NAMALWA (cell line): ENCODE measurements around the gene DALRD3.
"Not testable (repeated sequence)": the region's sequence is repeated elsewhere in the genome, so short reads cannot be mapped to it uniquely, and the experiment has no call there.

Source experiments
- DNase-seq: peaks from one replicate; pipeline ENCODE4 v3.0.0-alpha.2; 2015; ENCODE audit warnings: low spot score

Gene DALRD3

DNA sequence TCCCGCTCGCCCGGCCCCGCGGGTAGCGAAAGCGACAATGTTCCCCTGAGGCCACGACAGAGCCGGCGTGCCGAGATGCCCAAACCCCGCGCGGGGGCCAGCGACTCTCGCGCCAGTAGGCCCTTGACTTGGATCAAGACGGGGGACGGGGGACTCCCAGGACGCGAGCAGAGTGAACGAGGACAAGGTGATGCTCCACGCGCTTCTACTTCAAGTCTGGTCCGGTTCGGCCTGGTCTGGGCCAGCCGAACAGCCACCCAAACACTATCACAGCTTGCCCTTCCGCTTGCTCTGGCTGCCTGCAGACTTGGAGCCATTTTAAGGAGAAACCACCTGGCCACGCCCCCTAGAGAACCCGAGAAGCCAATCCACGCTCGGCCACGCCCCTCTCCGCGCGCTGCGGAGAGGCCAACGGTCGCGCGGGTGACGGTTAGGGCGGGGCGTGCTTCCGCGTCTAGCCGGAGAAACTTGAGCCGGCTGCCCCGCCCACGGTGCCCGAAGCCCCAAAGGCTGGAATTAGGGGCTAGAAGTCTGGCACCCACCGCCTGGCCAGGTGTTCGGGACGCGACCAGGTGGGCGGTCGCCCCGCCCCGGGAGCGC, 2.9 kb upstream of the DALRD3 start:
- DNase-seq = peak; percentile 95

DNA sequence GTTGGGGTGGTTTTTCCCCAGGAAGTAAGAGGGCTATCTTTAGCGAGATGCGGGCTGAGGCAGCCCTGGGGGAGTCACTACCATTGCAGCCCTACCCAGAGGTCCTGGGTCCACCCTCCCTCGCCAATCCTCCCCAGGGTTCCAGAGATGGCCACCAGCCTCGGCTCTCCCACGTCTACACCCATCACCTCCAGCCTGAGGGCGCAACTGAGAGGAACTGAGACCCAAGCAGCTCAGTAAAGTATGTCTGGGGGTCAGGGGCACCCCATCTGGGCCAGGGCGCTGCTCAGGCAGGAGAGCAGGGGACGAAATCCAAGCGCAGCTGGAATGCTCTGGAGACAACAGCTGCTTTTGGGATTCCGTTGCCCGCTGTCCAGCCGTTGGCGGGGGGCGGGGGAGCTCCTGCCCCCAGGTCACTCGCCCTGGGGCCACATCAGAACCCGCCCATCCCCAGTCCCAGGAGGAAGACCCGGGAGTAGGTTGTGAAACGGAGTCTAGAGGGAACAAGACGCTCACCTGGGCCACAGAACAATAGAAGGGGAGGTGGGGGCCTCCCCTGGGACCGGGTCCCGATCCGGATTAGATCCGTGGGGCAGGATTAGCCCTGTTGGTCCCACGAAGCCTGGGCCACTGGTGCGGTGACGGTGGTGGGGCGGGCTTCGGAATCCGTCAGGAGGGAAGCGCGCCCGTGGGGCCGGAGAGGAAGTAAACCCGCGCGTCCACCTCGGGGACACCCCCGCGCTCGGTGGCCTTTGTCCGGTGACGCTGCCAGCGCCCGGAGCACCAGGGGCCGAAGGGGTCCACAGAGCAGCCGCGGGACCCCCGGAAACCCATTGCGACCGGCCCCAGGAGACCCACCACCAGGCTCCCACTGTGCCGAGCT, 2.2 kb upstream of the DALRD3 start:
- DNase-seq = peak; percentile 47

DNA sequence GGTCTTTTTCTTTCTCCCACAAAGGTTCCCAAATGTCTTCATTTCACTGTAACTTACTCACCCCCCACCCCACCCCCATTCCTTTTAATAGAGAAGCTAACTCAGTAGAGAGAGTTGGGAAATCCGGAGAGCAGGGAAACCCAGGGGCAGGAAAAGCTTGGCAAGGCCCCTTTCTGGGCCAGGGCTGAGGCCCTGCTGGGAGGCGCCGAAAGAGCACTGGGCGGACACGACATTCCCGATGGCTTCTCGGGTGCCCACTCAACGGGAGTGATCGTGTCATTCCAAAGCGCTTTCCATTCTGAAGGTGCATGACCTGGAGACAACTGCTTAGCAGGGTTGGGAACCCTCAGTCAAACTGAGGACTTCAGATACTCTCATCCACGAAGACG, 1.6 kb upstream of the DALRD3 start:
- DNase-seq = no peak

DNA sequence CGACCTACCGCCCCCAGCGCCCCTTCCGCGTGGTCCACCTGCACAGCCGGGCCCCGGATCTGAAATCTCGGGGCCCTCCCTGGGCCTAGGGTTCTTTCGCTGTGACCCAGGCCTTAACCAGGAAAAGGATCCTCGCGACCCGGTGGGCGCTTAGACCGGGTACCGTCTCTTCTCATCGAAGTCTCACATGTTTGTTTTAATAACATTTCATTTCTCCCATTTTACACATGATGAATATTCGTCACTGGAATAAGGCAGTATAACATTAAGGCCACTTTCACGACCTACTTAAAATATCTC, 277 bp upstream of the DALRD3 start:
- DNase-seq = no peak

DNA sequence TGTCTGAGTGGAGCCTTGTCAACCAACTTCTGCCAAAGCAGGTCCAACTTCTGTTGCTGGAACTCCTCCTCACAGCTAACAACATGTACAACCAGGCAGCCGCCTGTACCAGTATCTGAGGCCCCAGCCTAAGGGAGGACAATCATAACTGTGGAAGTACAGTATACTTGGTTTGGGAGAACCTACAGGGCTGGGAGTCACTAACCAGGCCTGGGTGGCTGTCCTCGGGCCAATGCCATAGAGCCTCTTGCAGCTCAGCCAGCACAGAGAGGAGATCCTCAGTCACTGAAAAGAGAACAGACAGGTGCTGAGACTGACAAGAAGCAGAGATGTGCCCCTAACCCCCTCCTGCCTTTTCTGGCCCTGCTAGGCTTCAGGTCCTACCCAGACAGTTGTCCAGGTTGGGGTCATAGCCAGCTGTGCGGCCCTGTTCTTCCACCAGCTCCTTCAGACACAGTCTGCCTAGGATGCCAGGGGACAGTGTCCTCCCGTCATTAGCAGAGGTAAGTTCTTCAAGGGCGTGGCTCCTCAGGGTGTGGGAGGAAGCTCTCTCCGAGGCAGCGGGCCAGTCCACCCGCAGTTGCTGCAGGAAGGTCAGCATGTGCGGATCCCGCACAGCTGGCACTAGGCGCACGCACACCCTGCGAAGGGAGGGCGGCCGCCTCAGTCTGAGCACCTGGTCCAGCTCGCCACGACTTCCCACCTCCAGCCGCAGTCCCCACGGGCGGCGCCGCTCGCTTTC, 980 bp downstream of the DALRD3 start:
- no peak for DNase-seq

DNA sequence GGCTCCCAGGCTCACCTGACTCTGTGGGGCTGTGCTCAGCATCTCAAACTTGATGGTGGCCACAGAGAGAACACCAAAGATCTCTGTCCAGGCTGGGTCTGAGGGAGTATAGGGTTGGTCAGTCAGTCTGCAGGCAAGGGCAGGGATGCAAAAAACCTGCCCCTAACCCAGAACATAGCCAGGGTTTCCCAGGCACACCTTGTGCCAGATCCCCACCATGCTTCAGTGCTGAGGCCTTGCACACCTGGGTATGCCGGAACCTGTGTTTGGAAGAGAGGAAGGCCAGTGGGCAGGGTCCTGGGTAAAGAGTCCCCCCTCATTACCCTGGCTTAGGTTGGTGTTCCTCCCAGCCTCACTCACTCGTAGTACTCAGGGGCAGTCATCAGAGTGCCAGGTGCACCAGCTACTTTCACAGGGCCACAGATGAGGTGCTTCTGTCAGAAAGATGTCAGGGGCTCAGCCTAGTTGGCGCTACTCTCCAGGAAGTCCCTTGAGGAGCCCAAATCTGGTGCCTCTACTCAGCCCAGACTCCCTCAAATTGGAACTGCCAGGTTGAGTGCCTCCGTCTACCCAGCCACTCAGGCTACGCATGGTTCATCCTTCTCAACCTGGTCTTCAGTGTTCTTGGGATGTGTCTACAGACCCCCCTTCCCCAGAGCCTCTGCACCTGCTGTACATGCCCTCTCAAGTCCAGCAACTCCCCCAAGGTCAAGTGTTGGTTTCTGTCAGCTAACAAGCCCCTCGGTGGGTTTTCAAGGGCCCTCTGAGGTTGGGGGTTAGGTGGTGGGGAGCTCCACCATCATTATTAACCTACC, 1.8 kb downstream of the DALRD3 start:
- no peak for DNase-seq

DNA sequence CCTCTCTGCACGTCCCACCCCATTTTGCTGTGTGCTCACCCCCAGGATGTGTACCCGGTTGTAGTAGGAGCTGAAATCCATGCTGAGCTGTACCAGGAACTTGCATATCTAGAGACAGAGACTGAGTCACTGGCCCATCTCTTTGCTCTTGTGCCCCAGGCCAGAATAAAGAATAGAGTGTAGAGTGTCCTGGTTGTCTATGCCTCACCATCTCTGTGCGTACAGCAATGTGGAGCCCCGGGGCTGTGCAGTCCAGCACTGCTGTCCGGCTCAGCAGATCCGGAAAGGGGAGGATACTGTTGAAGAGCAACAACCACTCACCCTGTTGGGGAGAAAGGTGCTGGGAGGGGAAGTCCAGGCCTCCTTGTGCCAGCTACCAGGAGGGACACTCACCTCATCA, 2.6 kb downstream of the DALRD3 start:
- no peak for DNase-seq

DNA sequence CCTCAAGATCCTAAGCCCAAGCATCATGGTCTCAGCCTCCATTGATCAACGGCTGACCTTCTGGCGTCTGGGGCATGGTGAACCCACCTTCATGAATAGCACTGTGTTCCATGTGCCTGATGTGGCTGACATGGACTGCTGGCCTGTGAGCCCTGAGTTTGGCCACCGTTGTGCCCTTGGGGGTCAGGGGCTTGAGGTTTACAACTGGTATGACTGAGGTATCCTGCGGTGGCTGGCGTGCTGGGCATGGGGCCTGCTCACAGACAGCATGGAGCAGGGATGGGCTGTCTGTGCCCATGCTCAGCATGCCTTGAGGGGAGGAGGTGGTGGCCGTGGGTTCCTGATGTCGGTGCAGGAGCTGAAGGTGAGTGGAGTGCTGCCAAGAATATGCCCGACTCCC, 3.3 kb downstream of the DALRD3 start:
- DNase-seq = no peak

DNA sequence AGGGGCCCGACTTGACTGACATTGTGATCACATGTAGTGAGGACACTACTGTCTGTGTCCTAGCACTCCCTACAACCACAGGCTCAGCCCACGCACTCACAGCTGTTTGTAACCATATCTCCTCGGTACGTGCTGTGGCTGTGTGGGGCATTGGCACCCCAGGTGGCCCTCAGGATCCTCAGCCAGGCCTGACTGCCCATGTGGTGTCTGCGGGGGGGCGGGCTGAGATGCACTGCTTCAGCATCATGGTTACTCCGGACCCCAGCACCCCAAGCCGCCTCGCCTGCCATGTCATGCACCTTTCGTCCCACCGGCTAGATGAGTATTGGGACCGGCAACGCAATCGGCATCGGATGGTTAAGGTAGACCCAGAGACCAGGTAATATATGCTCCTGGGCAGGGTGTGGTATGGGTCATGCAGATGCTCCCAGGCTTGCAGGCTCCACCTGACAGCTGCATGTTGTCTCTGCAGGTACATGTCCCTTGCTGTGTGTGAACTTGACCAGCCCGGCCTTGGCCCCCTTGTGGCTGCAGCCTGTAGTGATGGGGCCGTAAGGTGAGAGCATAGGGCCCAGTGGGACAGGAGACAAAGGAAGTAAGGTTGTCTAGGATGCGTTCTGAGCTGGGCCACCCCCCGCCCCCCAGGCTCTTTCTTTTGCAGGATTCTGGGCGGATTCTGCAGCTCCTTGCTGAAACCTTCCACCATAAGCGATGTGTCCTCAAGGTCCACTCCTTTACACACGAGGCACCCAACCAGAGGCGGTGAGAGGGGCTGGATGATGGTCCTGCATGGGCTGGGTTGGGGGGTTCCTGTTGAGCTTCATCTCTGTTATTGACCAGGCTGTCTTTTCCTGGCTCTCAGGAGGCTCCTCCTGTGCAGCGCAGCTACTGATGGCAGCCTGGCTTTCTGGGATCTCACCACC, 4.4 kb downstream of the DALRD3 start:
- peak; percentile 62 for DNase-seq

DNA sequence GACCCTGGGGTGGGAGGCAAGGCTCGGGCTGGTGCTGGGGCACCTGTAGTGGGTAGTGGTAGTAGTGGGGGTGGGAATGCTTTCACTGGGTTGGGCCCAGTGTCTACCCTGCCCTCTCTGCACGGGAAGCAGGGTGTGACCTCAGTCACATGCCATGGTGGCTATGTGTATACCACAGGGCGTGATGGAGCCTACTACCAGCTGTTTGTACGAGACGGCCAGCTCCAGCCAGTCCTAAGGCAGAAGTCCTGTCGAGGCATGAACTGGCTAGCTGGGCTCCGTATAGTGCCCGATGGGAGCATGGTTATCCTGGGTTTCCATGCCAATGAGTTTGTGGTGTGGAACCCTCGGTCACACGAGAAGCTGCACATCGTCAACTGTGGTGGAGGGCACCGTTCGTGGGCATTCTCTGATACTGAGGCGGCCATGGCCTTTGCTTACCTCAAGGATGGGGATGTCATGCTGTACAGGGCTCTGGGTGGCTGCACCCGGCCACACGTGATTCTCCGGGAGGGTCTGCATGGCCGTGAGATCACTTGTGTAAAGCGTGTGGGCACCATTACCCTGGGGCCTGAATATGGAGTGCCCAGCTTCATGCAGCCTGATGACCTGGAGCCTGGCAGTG, 5.2 kb downstream of the DALRD3 start:
- DNase-seq = no peak

DNA sequence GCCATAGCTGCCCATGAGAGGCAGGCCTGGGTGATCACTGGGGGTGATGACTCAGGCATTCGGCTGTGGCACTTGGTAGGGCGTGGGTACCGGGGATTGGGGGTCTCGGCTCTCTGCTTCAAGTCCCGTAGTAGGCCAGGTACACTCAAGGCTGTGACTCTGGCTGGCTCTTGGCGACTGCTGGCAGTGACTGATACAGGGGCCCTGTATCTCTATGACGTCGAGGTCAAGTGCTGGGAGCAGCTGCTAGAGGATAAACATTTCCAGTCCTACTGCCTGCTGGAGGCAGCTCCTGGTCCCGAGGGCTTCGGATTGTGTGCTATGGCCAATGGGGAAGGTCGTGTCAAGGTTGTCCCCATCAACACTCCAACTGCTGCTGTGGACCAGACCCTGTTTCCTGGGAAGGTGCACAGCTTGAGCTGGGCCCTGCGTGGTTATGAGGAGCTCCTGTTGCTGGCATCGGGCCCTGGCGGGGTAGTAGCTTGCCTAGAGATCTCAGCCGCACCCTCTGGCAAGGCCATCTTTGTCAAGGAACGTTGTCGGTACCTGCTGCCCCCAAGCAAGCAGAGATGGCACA, 5.9 kb downstream of the DALRD3 start:
- DNase-seq = no peak

DNA sequence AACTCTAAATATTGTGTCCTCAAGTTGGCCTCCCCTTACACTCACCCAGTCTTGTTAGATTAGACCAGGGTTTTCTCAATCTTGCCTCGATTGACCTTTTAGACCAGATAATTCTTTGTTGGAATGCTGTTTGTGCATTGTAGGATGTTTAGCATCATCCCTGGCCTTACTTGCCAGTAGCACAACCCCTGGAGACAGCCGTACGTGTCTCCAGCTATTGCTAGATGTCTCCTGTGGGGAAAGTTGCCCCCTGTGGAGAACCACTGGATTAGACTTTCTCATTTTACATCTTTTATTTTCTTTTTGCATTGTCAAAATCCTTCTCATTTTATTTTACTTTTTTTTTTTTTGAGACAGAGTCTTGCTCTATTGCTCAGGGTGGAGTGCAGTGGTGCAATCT, 9.0 kb downstream of the DALRD3 start:
- DNase-seq = no peak

DNA sequence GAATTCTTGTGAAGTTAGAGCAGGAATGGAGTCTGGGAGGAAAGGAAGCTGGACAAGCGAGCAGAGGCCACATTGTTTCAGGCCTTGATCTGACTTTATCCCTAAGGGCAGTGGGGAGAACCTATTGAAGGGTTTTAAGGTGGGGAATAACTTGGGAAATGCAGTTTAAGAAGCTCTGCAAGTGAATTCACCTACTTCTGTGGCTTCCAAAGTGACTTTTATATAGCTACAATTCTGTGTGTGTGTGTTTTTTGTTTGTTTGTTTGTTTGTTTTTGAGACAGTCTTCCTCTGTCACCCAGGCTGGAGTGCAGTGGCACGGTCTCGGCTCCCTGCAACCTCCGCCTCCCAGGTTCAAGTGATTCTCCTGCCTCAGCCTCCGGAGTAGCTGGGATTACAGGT, 9.8 kb downstream of the DALRD3 start:
- DNase-seq = not testable (repeated sequence)

DNA sequence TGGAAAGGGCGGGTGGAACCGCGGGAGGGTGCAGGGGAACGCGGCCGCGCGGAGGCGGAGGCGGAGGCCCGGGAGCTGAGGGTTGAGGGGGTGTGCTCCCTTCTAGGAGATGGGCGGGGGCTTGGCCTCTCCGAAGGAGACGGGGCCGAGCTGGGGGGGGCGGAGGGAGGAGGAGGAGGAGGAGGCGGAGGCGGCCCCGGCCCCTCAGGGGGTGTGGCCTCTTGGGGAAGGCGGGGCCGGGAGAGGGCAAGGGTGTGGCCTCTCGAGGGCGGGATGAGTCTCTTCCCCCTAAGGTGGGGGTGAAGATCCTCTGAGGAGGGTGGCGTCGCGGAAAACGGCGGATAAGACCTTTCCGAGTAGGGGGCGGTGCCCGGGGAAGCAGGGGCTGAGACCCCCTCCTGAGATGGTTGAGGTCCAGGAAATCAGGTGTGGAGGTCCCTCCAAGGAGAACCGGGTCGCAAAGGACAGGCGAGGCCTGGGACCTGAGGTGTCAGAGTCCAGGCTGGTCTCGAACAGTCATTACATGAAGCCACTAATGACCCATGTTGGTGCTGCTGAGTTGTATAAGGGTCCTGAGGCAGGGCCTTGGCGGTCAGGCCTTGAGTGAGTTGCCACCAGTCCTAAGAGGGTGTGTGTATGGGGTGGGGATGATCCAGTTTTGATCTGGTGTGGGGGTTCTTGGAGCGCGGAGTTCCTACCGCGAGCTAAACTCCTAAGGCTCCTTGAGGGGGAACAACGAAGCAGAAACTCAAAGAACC, 10.4 kb downstream of the DALRD3 start:
- peak; percentile 79 for DNase-seq

DNA sequence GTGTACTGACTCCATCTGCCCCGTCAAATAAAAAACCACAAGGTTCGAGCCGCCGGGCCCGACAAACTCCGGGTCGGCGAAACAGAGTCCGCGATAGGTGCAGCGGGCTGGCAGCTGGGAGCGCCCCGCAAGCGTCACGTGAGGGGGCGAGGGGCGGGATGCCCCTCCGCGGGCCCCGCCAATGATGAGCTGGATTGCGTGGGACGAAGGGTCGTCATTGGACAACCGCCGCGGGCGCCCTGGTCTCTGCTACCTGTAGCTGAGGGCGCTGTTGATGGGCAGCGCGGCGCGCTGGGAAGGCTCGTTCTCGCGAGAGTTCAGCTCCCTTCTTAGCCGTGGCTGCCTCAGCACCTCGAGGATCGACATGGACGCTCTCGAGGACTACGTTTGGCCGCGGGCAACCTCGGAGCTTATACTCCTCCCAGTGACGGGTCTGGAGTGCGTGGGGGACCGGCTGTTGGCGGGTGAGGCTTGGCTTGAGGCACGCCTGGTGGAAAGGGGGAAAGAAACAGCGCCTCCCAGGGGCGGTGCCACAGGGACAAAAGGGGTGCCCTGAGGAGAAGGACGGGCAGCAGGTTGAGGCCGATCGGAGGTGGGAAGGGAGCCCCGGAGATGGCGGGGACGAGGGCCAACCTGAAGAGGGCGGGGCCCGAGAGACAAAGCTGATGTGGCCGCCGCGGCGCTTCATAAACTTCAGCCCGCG, 11.2 kb downstream of the DALRD3 start, which contains the start of gene WDR6:
Gene WDR6 (plus strand): TSS at position 324 of the 703 bp plus-strand sequence. CDS start 41 bp downstream, at position 365.
- peak; percentile 90 for DNase-seq

DNA sequence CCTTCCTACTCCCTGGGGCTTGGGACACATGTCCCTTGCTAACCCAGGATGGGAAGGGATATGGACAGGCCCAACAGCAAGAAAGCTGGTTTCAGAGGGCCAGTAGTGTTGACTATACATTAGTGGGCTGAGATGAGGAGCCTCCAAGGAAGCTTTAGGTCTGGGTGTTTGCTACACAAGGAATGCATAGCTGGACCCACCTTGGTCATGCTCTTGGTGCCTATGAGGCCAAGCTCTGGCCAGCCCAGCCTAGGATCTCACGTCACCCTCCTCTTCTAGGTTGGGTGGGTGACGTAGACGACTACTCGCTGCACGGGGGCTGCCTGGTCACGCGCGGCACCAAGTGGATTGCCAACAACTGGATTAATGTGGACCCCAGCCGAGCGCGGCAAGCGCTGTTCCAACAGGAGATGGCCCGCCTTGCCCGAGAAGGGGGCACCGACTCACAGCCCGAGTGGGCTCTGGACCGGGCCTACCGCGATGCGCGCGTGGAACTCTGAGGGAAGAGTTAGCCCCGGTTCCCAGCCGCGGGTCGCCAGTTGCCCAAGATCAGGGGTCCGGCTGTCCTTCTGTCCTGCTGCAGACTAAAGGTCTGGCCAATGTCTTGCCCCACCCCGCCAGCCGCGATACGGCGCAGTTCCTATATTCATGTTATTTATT, 11.8 kb downstream of the DALRD3 start:
- no peak for DNase-seq

DNA sequence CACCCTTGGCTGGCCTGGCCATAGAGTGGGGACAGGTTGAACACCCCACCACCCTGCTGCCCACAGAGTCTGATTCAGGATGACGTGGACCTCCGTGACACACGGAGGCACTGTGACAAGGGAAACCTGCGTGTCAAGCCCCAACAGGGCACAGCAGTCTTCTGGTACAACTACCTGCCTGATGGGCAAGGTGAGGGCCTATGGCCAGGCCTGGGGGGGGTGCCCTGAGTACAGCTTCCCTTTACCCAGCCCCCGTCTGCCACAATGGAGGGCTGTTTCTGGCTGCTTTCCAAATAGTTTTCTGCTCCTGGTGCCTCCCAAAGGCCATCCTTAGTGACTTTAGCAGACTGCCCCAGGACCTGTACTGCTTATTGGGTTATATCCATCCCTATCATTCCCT, 12.4 kb downstream of the DALRD3 start:
- DNase-seq = no peak

DNA sequence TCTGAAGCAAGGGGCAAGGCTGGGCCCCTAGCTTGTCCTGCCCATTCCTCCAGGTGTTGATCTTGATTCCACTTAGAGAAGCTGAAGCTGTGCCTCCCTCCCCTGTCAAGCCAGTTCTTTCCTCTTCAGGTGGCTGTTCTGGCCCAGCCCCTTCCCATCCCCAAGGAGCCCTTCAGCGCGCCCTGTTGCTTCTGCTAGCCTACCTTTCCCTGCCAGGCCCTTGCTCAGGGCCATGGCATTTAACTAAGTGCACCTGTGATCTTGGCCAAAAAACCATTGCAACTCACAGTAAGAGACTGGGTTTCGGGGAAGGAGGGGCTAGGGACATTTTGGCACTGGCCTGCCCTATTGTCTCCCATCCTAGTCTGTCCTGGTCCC, 13.1 kb downstream of the DALRD3 start:
- DNase-seq = no peak
